Parathyroid adenoma (tissue), 2 donors: ENCODE results near the gene GAREM2.
A peak's percentile ranks its signal among the peaks of the same experiment; 100 is the strongest.

Experiments
- H2AFZ ChIP-seq: fragments of 300-600 bp; sonication (generic); one replicate; pipeline ENCODE4 v1.7.0; 2017; ENCODE audit warnings: antibody characterized with exemption, mild to moderate bottlenecking
- H3K27ac ChIP-seq: fragments of 300-600 bp; sonication (generic); one replicate; pipeline ENCODE4 v1.7.0; 2017
- H3K27me3 ChIP-seq: fragments of 300-600 bp; sonication (generic); one replicate; pipeline ENCODE4 v1.7.0; 2017; ENCODE audit warnings: low read length; ENCODE audit not compliant: control insufficient read depth, insufficient read depth
- H3K36me3 ChIP-seq: fragments of 300-600 bp; sonication (generic); one replicate; pipeline ENCODE4 v1.7.0; 2017; ENCODE audit warnings: low read length; ENCODE audit not compliant: control insufficient read depth, insufficient read depth
- H3K4me1 ChIP-seq: fragments of 300-600 bp; sonication (generic); one replicate; pipeline ENCODE4 v1.7.0; 2017; ENCODE audit warnings: control low read depth
- H3K4me2 ChIP-seq: fragments of 300-600 bp; sonication (generic); one replicate; pipeline ENCODE4 v1.7.0; 2017; ENCODE audit warnings: low read length
- H3K4me3 ChIP-seq: fragments of 300-600 bp; sonication (generic); one replicate; pipeline ENCODE4 v1.7.0; 2017; ENCODE audit warnings: low read depth, low read length
- H3K79me2 ChIP-seq: fragments of 300-600 bp; sonication (generic); one replicate; pipeline ENCODE4 v1.7.0; 2017; ENCODE audit warnings: control low read depth
- H3K9ac ChIP-seq: fragments of 300-600 bp; sonication (generic); one replicate; pipeline ENCODE4 v1.7.0; 2017; ENCODE audit warnings: mild to moderate bottlenecking
- H3K9me3 ChIP-seq: fragments of 300-600 bp; sonication (generic); one replicate; pipeline ENCODE4 v1.7.0; 2017; ENCODE audit warnings: low read length; ENCODE audit not compliant: control insufficient read depth
- TF ChIP-seq, protein P1 (sequence below): fragments of 300-600 bp; sonication (generic); IDR thresholded peaks from one replicate; pipeline ENCODE4 v1.7.0; 2017; ENCODE audit warnings: antibody characterized with exemption, mild to moderate bottlenecking
- donor health status: primary hyperparathyroidism.

The GAREM2 gene

GRCh38 chr2:26193578-26194231 is 20.8 kb downstream of the GAREM2 start:
- H3K27ac ChIP-seq, result peak overlapping the region; percentile 97
- H2AFZ ChIP-seq, result no peak overlapping the region
- no peaks in the 10 kb centered on the region for H3K27me3 ChIP-seq
- TF ChIP-seq, protein P1, sequence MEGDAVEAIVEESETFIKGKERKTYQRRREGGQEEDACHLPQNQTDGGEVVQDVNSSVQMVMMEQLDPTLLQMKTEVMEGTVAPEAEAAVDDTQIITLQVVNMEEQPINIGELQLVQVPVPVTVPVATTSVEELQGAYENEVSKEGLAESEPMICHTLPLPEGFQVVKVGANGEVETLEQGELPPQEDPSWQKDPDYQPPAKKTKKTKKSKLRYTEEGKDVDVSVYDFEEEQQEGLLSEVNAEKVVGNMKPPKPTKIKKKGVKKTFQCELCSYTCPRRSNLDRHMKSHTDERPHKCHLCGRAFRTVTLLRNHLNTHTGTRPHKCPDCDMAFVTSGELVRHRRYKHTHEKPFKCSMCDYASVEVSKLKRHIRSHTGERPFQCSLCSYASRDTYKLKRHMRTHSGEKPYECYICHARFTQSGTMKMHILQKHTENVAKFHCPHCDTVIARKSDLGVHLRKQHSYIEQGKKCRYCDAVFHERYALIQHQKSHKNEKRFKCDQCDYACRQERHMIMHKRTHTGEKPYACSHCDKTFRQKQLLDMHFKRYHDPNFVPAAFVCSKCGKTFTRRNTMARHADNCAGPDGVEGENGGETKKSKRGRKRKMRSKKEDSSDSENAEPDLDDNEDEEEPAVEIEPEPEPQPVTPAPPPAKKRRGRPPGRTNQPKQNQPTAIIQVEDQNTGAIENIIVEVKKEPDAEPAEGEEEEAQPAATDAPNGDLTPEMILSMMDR, result no peak
- H3K9ac ChIP-seq, result no peak overlapping the region
- H3K9me3 ChIP-seq, result no peaks in the 10 kb centered on the region
- no peaks in the 10 kb centered on the region for H3K79me2 ChIP-seq
- no peak overlapping the region for H3K4me2 ChIP-seq
- no peak overlapping the region for H3K4me3 ChIP-seq
- peaks cover 92% of the 10 kb centered on the region for H3K4me1 ChIP-seq
- no peaks in the 10 kb centered on the region for H3K36me3 ChIP-seq

- H3K9ac ChIP-seq, result no peak overlapping the region
- TF ChIP-seq, protein P1, result no peak
- peak overlapping the region; percentile 31 for H3K4me2 ChIP-seq
- H3K4me1 ChIP-seq, result peaks cover 90% of the 10 kb centered on the region
- peak overlapping the region; percentile 97 for H3K27ac ChIP-seq
- H3K36me3 ChIP-seq, result no peaks in the 10 kb centered on the region
- H2AFZ ChIP-seq, result no peak overlapping the region
- H3K27me3 ChIP-seq, result no peaks in the 10 kb centered on the region
- H3K79me2 ChIP-seq, result no peaks in the 10 kb centered on the region
- H3K4me3 ChIP-seq, result no peak overlapping the region
- no peaks in the 10 kb centered on the region for H3K9me3 ChIP-seq
Observed at GRCh38 chr2:26195040-26195984, 22.4 kb downstream of the GAREM2 start.

- Histone ChIP-seq H3K4me1 (peaks cover 78% of the 10 kb centered on the region), H3K9me3 (no peaks in the 10 kb centered on the region), H3K4me2 (peak overlapping the region; percentile 46), H3K79me2 (no peaks in the 10 kb centered on the region), H3K4me3 (peak overlapping the region; percentile 6), H3K36me3 (no peaks in the 10 kb centered on the region), H3K27me3 (no peaks in the 10 kb centered on the region), H2AFZ (no peak overlapping the region), H3K27ac (peak overlapping the region; percentile 97), H3K9ac (no peak overlapping the region)
- TF ChIP-seq, protein P1, result no peak
Observed at GRCh38 chr2:26196683-26197418, 24.0 kb downstream of the GAREM2 start.

DNA sequence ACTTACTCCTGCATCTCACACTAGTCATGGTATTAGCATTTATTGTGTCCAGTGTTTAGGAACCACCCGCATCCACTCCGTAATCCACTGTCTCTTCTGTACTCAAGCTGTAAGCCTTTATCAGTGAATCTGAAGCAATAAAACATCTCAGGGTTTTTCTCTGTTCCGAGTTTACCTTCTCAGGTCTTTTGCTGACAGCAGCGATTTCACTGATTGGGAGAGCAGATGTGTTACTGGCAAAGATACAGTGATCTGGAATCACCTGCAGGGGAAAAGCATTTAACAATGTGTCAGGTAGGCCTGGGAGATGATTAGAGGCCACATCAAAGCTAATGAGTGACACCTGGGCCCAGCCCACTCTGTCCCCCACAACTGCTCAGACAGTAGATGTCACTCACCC is 24.6 kb downstream of the GAREM2 start:
- H3K79me2 ChIP-seq, result no peaks in the 10 kb centered on the region
- TF ChIP-seq, protein P1, result peak; percentile 23
- H3K27ac ChIP-seq, result peak overlapping the region; percentile 97
- H2AFZ ChIP-seq, result no peak overlapping the region
- H3K4me1 ChIP-seq, result peaks cover 79% of the 10 kb centered on the region
- H3K9ac ChIP-seq, result no peak overlapping the region
- H3K4me2 ChIP-seq, result peak overlapping the region; percentile 46
- no peaks in the 10 kb centered on the region for H3K36me3 ChIP-seq
- H3K9me3 ChIP-seq, result no peaks in the 10 kb centered on the region
- H3K27me3 ChIP-seq, result no peaks in the 10 kb centered on the region
- peak overlapping the region; percentile 6 for H3K4me3 ChIP-seq
